OCI-LY7 (cell line): ENCODE results near the gene MTF1. TPM values are rescaled to one million over a fixed set of nuclear protein-coding genes. Genes with fewer than 3 reads are reported as not detected.

Experiments used
- BruUV-seq: library from RNA; stranded (reverse); fragments of 400-500 nt; replicated peaks from 2 replicates; lab custom pipeline; 2021; lab: Mats Ljungman, UMichigan
- CTCF ChIA-PET: fragments of 300-600 bp; sonication (Branson Sonifier 250); formaldehyde crosslinking; loops from one replicate; lab custom pipeline; 2022; ENCODE audit warnings: antibody characterized with exemption; ENCODE audit not compliant: unreplicated experiment; lab: Charles Lee
- POLR2A ChIA-PET: fragments of 300-600 bp; sonication (Branson Sonifier 250); formaldehyde crosslinking; loops from one replicate; lab custom pipeline; 2022; ENCODE audit warnings: antibody characterized with exemption; lab: Charles Lee
- DNase-seq: peaks from one replicate; pipeline ENCODE4 v3.0.0-alpha.2; 2015; ENCODE audit warnings: low spot score
- H2AFZ ChIP-seq: fragments of 200-600 bp; sonication (generic), shearing (Covaris generic); 2 replicates; pipeline ENCODE4 v1.6.1; 2014; ENCODE audit warnings: mild to moderate bottlenecking, antibody characterized with exemption, low read length, moderate library complexity
- H3K27ac ChIP-seq: fragments of 200-600 bp; sonication (generic); 2 replicates; pipeline ENCODE4 v1.5.1; 2014; ENCODE audit warnings: mixed run types, low read depth, mild to moderate bottlenecking, moderate library complexity, low read length, inconsistent platforms; ENCODE audit not compliant: poor library complexity, severe bottlenecking
- H3K36me3 ChIP-seq: fragments of 200-600 bp; sonication (generic); 2 replicates; pipeline ENCODE4 v1.6.1; 2014; ENCODE audit warnings: mild to moderate bottlenecking, antibody characterized with exemption, low read length, moderate library complexity, mixed read lengths; ENCODE audit not compliant: insufficient read depth
- H3K4me1 ChIP-seq: fragments of 200-600 bp; sonication (generic); 2 replicates; pipeline ENCODE4 v1.5.1; 2014; ENCODE audit warnings: mild to moderate bottlenecking, low read length; ENCODE audit not compliant: insufficient read depth, poor library complexity, severe bottlenecking
- H3K4me2 ChIP-seq: fragments of 200-600 bp; sonication (generic); 2 replicates; pipeline ENCODE4 v1.6.1; 2014; ENCODE audit warnings: mild to moderate bottlenecking, low read length
- H3K4me3 ChIP-seq: fragments of 200-600 bp; sonication (generic); 2 replicates; pipeline ENCODE4 v1.5.1; 2014; ENCODE audit warnings: mild to moderate bottlenecking, low read depth, low read length; ENCODE audit not compliant: poor library complexity, severe bottlenecking
- H3K79me2 ChIP-seq: fragments of 200-600 bp; sonication (generic); 2 replicates; pipeline ENCODE4 v1.6.1; 2016; ENCODE audit warnings: low read depth, mild to moderate bottlenecking, low read length, moderate library complexity, mixed read lengths; ENCODE audit not compliant: insufficient read depth
- H3K9me2 ChIP-seq: fragments of 200-600 bp; sonication (generic); 2 replicates; pipeline ENCODE4 v1.6.1; 2016; ENCODE audit warnings: mild to moderate bottlenecking, low read length, mixed read lengths; ENCODE audit not compliant: insufficient read depth
- H3K9me3 ChIP-seq: fragments of 200-600 bp; sonication (generic); 2 replicates; pipeline ENCODE4 v1.6.1; 2014; ENCODE audit warnings: mild to moderate bottlenecking, mixed run types, low read length, mixed read lengths
- H4K20me1 ChIP-seq: fragments of 200-600 bp; sonication (generic); 2 replicates; pipeline ENCODE4 v1.6.1; 2014; ENCODE audit warnings: mild to moderate bottlenecking, antibody characterized with exemption, low read length, moderate library complexity, mixed read lengths; ENCODE audit not compliant: insufficient read depth
- EZH2phosphoT487 ChIP-seq: fragments of 200-600 bp; sonication (generic); IDR thresholded peaks from 2 replicates; pipeline ENCODE4 v1.6.1; 2018; ENCODE audit warnings: low read depth, borderline replicate concordance, mild to moderate bottlenecking, mixed run types, antibody characterized with exemption, low read length, moderate library complexity, mixed read lengths
- intact Hi-C: fragments of 100-400 bp; cut with micrococcal nuclease; formaldehyde crosslinking; loops from one replicate; pipeline ENCODE4 v1.10.0; 2022; ENCODE audit not compliant: unreplicated experiment
- total RNA-seq, 2 experiments: library from RNA; depleted of rRNA in 1 of 2; stranded (reverse); fragments of >200 nt in 1 of 2; shearing (Covaris generic) in 1 of 2; gene quantifications; 2 replicates each; pipeline ENCODE4 v1.2.3, GENCODE V29; 2014 to 2022
- TF ChIP-seq, protein P1 (sequence below): fragments of 200-600 bp; sonication (generic); conservative IDR thresholded peaks from 2 replicates; pipeline ENCODE4 v1.5.1; 2014; ENCODE audit warnings: mild to moderate bottlenecking, antibody characterized with exemption, low read length, moderate library complexity, mixed read lengths

MTF1 gene
- total RNA-seq, 2 experiments from 2014 or later: 1.8 to 16.5 TPM

DNA sequence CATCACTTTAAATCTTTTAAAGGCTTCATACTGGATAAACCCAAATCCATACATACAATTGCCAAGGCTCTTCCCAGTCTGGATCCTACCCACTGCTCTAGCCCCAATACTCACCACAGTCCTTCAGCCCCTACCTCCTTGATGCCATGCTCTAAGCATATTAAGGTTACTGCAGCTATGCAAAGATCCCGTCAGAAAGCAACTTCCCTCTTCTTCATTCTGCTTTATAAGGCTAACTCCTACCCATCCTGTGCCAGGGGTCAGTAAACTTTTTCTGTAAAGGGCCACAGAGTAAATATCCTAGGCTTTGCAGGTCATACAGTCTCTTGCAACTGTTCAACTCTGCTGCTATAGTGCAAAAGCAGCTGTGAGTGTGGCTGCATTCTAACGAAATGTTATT lies 34.3 kb upstream of the MTF1 start:
- Histone ChIP-seq H4K20me1 (no peaks in the 10 kb centered on the region), H3K79me2 (peaks cover 11% of the 10 kb centered on the region; the same call in 1 of the 2 replicates), H3K4me1 (peaks cover 12% of the 10 kb centered on the region), H3K36me3 (peaks cover 44% of the 10 kb centered on the region), H3K4me2 (no peak overlapping the region), H3K4me3 (no peak overlapping the region), H2AFZ (no peak overlapping the region), H3K9me2 (no peaks in the 10 kb centered on the region), H3K9me3 (no peaks in the 10 kb centered on the region), H3K27ac (peak overlapping the region; percentile 20)
- no TSS peak for BruUV-seq
- no peak for TF ChIP-seq EZH2phosphoT487
- TF ChIP-seq, protein P1, sequence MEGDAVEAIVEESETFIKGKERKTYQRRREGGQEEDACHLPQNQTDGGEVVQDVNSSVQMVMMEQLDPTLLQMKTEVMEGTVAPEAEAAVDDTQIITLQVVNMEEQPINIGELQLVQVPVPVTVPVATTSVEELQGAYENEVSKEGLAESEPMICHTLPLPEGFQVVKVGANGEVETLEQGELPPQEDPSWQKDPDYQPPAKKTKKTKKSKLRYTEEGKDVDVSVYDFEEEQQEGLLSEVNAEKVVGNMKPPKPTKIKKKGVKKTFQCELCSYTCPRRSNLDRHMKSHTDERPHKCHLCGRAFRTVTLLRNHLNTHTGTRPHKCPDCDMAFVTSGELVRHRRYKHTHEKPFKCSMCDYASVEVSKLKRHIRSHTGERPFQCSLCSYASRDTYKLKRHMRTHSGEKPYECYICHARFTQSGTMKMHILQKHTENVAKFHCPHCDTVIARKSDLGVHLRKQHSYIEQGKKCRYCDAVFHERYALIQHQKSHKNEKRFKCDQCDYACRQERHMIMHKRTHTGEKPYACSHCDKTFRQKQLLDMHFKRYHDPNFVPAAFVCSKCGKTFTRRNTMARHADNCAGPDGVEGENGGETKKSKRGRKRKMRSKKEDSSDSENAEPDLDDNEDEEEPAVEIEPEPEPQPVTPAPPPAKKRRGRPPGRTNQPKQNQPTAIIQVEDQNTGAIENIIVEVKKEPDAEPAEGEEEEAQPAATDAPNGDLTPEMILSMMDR: no peak
- no peak for DNase-seq
- CTCF ChIA-PET: interaction anchor here (1.3 kb wide), 1 partner anchor 61 kb away, joined by 4 read pairs; no protein-coding TSS in a partner anchor
- intact Hi-C loops: loop anchor here (5.0 kb wide), 1 partner anchor 99 kb away; the partner anchor contains the start of gene SF3A3
- POLR2A ChIA-PET: interaction anchor here (0.7 to 2.5 kb wide), 5 partner anchors 30 to 62 kb away, joined by 3 to 9 read pairs (median 5); no protein-coding TSS in a partner anchor

DNA sequence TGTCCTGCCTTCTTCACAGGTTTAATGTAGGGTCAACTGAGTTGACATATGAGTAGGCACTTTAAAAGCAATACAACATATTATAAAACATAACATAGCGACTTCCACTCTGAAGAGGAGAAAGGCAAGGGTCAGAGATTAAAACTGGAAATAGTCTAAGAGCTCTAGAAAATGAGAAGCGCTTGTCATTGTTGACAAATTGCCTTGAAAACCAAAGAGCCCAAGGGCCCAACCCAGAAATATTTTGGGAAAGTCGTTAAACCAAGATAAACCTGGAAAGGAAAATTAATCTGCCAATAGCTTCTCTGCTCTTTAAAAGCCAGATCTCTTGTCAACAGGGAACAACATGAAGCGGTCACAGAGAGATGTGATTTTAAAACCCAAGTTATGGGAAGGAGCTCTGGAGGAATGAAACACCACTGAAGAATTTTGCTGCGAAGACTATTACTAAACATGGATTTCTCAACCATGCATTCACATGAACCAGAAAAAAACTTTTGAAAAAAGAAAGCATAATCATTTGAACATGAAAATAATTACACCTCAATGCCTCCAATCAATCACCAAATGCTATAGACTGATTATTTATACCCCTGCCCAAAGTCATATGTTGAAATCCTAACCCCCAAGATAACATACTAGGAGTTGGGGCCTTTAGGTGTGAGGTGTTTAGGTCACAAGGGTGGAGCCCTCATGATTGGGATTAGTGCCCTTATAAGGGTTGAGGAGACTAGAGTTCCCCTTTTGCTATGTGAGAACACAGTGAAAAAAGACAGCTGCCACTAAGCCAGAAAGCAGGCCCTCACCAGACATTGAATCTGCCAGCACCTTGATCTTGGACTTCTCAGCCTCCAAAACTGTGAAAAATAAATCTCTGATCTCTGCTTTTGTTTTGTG lies 33.0 kb upstream of the MTF1 start:
- ChIA-PET CTCF (no interaction called here), POLR2A (interaction anchor here (0.5 to 2.2 kb wide), 5 partner anchors 13 to 117 kb away, joined by 3 to 7 read pairs (median 3); no protein-coding TSS in a partner anchor)
- Histone ChIP-seq H3K9me2 (no peaks in the 10 kb centered on the region), H3K79me2 (peaks cover 5% of the 10 kb centered on the region; the same call in 1 of the 2 replicates), H2AFZ (no peak overlapping the region), H3K4me2 (no peak overlapping the region), H3K27ac (no peak overlapping the region), H4K20me1 (no peaks in the 10 kb centered on the region), H3K9me3 (no peaks in the 10 kb centered on the region), H3K36me3 (peaks cover 46% of the 10 kb centered on the region), H3K4me3 (no peak overlapping the region), H3K4me1 (peaks cover 12% of the 10 kb centered on the region)
- intact Hi-C loops: loop anchor here (5.0 kb wide), 1 partner anchor 100 kb away; the partner anchor contains the start of gene SF3A3
- peak; percentile 15 for DNase-seq
- no TSS peak for BruUV-seq
- TF ChIP-seq, protein P1: no peak
- no peak for TF ChIP-seq EZH2phosphoT487
